GM19397 (cell line): ENCODE data around the gene DNTT.

Experiments
- ATAC-seq: cut with Tn5 transposase; IDR thresholded peaks from one replicate; pipeline ENCODE4 v1.9.1; 2021; ENCODE audit warnings: mild to moderate bottlenecking, moderate library complexity; ENCODE audit not compliant: unreplicated experiment

DNTT gene

GRCh38 chr10:96275685-96276418 is 28.4 kb upstream of the DNTT start:
- ATAC-seq, result no peak

- no peak for ATAC-seq
Observed at GRCh38 chr10:96276426-96276825, 27.8 kb upstream of the DNTT start.

- ATAC-seq, result no peak
Observed at GRCh38 chr10:96276831-96277230, 27.4 kb upstream of the DNTT start.

GRCh38 chr10:96279191-96279641 is 25.0 kb upstream of the DNTT start:
- no peak for ATAC-seq

GRCh38 chr10:96280859-96281258 is 23.4 kb upstream of the DNTT start:
- ATAC-seq, result no peak

- ATAC-seq, result no peak
Observed at GRCh38 chr10:96281444-96282029, 22.7 kb upstream of the DNTT start.

- ATAC-seq, result no peak
Observed at GRCh38 chr10:96283351-96283750, 20.9 kb upstream of the DNTT start.

- ATAC-seq, result no peak
Observed at GRCh38 chr10:96283756-96284155, 20.5 kb upstream of the DNTT start.

- ATAC-seq, result no peak
Observed at GRCh38 chr10:96285331-96285752, 18.9 kb upstream of the DNTT start.

GRCh38 chr10:96287392-96288105 is 16.7 kb upstream of the DNTT start:
- peak; percentile 65 for ATAC-seq

GRCh38 chr10:96288151-96288621 is 16.0 kb upstream of the DNTT start:
- ATAC-seq, result peak; percentile 46

- ATAC-seq, result no peak
Observed at GRCh38 chr10:96289218-96289910, 14.9 kb upstream of the DNTT start.

GRCh38 chr10:96290368-96291133 is 13.7 kb upstream of the DNTT start:
- ATAC-seq, result no peak

GRCh38 chr10:96292971-96293920 is 11.0 kb upstream of the DNTT start:
- ATAC-seq, result peak; percentile 49

GRCh38 chr10:96295475-96295874 is 8.8 kb upstream of the DNTT start:
- ATAC-seq, result no peak

- ATAC-seq, result no peak
Observed at GRCh38 chr10:96297486-96297885, 6.7 kb upstream of the DNTT start.

- ATAC-seq, result no peak
Observed at GRCh38 chr10:96298362-96298761, 5.9 kb upstream of the DNTT start.

GRCh38 chr10:96299383-96299782 is 4.9 kb upstream of the DNTT start:
- no peak for ATAC-seq

- no peak for ATAC-seq
Observed at GRCh38 chr10:96301616-96302015, 2.6 kb upstream of the DNTT start.
